Astrocyte (in vitro differentiated cells and primary cell): ENCODE measurements around the gene EFNB2. TPM values are rescaled to one million over a fixed set of nuclear protein-coding genes. Genes with fewer than 3 reads are reported as not detected.

Source experiments
- DNase-seq: peaks from one replicate; pipeline ENCODE4 v3.0.0-alpha.2; 2010; ENCODE audit warnings: low read depth
- FAIRE-seq: peaks from 2 replicates; lab custom pipeline; 2011; peaks lifted over from hg19 to GRCh38; lab: Jason Lieb, UNC
- H2AFZ ChIP-seq: 2 replicates; pipeline ENCODE4 v1.6.0; 2012; ENCODE audit warnings: low read depth, low read length, inconsistent platforms
- H3K27ac ChIP-seq: 2 replicates; pipeline ENCODE4 v1.5.1; 2011; ENCODE audit warnings: low read depth, low read length, inconsistent platforms
- H3K27me3 ChIP-seq: 2 replicates; pipeline ENCODE4 v1.6.0; 2011; ENCODE audit warnings: low read length, inconsistent platforms; ENCODE audit not compliant: insufficient read depth
- H3K36me3 ChIP-seq: 2 replicates; pipeline ENCODE4 v1.5.1; 2011; ENCODE audit warnings: low read length, inconsistent platforms; ENCODE audit not compliant: insufficient read depth
- H3K4me1 ChIP-seq: 2 replicates; pipeline ENCODE4 v1.5.1; 2011; ENCODE audit warnings: low read length, inconsistent platforms; ENCODE audit not compliant: insufficient read depth
- H3K4me2 ChIP-seq: 2 replicates; pipeline ENCODE4 v1.6.0; 2012; ENCODE audit warnings: low read length, inconsistent platforms
- H3K4me3 ChIP-seq: 2 replicates; pipeline ENCODE4 v1.5.1; 2011; ENCODE audit warnings: low read depth, mild to moderate bottlenecking, low read length, inconsistent platforms; ENCODE audit not compliant: insufficient read depth
- H3K79me2 ChIP-seq: 2 replicates; pipeline ENCODE4 v1.6.0; 2012; ENCODE audit warnings: mild to moderate bottlenecking, low read length, inconsistent platforms; ENCODE audit not compliant: insufficient read depth
- H3K9ac ChIP-seq: 2 replicates; pipeline ENCODE4 v1.6.0; 2012; ENCODE audit warnings: mild to moderate bottlenecking, low read length, inconsistent platforms
- H3K9me3 ChIP-seq: 2 replicates; pipeline ENCODE4 v1.5.1; 2012; ENCODE audit warnings: low read depth, mild to moderate bottlenecking, low read length, inconsistent platforms; ENCODE audit not compliant: insufficient read depth
- H4K20me1 ChIP-seq: 2 replicates; pipeline ENCODE4 v1.6.0; 2012; ENCODE audit warnings: low read length, inconsistent platforms; ENCODE audit not compliant: insufficient read depth
- H3K27ac Mint-ChIP-seq: one replicate; pipeline ENCODE4 v1.8.0; 2021; ENCODE audit warnings: mild to moderate bottlenecking, mixed read lengths; ENCODE audit not compliant: unreplicated experiment
- H3K27me3 Mint-ChIP-seq: one replicate; pipeline ENCODE4 v1.8.0; 2021; ENCODE audit warnings: low read depth, mixed read lengths; ENCODE audit not compliant: unreplicated experiment
- H3K36me3 Mint-ChIP-seq: one replicate; pipeline ENCODE4 v1.8.0; 2021; ENCODE audit warnings: low read depth, mixed read lengths; ENCODE audit not compliant: unreplicated experiment
- H3K4me1 Mint-ChIP-seq: one replicate; pipeline ENCODE4 v1.8.0; 2021; ENCODE audit warnings: low read depth, mixed read lengths; ENCODE audit not compliant: unreplicated experiment
- H3K4me3 Mint-ChIP-seq: one replicate; pipeline ENCODE4 v1.8.0; 2021; ENCODE audit warnings: mild to moderate bottlenecking, moderate library complexity, mixed read lengths; ENCODE audit not compliant: unreplicated experiment
- H3K9me3 Mint-ChIP-seq: one replicate; pipeline ENCODE4 v1.8.0; 2021; ENCODE audit warnings: mild to moderate bottlenecking, mixed read lengths; ENCODE audit not compliant: unreplicated experiment
- CTCF ChIP-seq: IDR thresholded peaks from 2 replicates; pipeline ENCODE4 v1.5.1; 2011; ENCODE audit warnings: low read depth, mild to moderate bottlenecking, inconsistent platforms, low read length, moderate library complexity; ENCODE audit not compliant: insufficient read depth
- EZH2 ChIP-seq: IDR thresholded peaks from 2 replicates; pipeline ENCODE4 v1.6.1; 2012; ENCODE audit warnings: mild to moderate bottlenecking, low read length, inconsistent platforms; ENCODE audit not compliant: insufficient read depth
- total RNA-seq: library from RNA; stranded (reverse); gene quantifications from 2 replicates; pipeline ENCODE4 v1.2.1, GENCODE V29; 2021

Gene EFNB2
- total RNA-seq, 1 donor from 2014 or later, result 93.2 TPM

- H3K79me2 ChIP-seq, result peaks cover 99% of the 10 kb centered on the region
- H3K27me3 ChIP-seq, result no peaks in the 10 kb centered on the region
- peaks cover 36% of the 10 kb centered on the region for H3K36me3 ChIP-seq
- Mint-ChIP-seq H3K27me3 (no peaks in the 10 kb centered on the region), H3K4me1 (peaks cover 24% of the 10 kb centered on the region), H3K9me3 (no peaks in the 10 kb centered on the region), H3K36me3 (peaks cover 15% of the 10 kb centered on the region), H3K4me3 (no peak overlapping the region), H3K27ac (no peak overlapping the region)
- H3K4me1 ChIP-seq, result peaks cover 7% of the 10 kb centered on the region
- H3K4me3 ChIP-seq, result no peak overlapping the region
- no peak overlapping the region for H2AFZ ChIP-seq
- TF ChIP-seq EZH2 (no peak), CTCF (no peak)
- FAIRE-seq, result no peak
- H4K20me1 ChIP-seq, result peaks cover 63% of the 10 kb centered on the region
- H3K9ac ChIP-seq, result no peak overlapping the region
- H3K4me2 ChIP-seq, result no peak overlapping the region
- no peak for DNase-seq
- no peak overlapping the region for H3K27ac ChIP-seq
- no peaks in the 10 kb centered on the region for H3K9me3 ChIP-seq
Measured at GRCh38 chr13:106558527-106558926, 23.1 kb upstream of the EFNB2 start.

- peaks cover 19% of the 10 kb centered on the region for H3K36me3 Mint-ChIP-seq
- no peaks in the 10 kb centered on the region for H3K9me3 ChIP-seq
Measured at GRCh38 chr13:106555631-106556328, 20.3 kb upstream of the EFNB2 start.

More at GRCh38 chr13:106555631-106556328, 20.3 kb upstream of the EFNB2 start:
- Histone ChIP-seq H3K4me2 (peak overlapping the region; percentile 2), H3K9ac (no peak overlapping the region), H4K20me1 (peaks cover 53% of the 10 kb centered on the region), H3K79me2 (peaks cover 99% of the 10 kb centered on the region), H3K4me3 (no peak overlapping the region), H3K36me3 (peaks cover 45% of the 10 kb centered on the region), H3K27me3 (no peaks in the 10 kb centered on the region), H3K4me1 (no peaks in the 10 kb centered on the region), H2AFZ (no peak overlapping the region), H3K27ac (no peak overlapping the region)
- FAIRE-seq (no peak), DNase-seq (peak; percentile 39)
- no peaks in the 10 kb centered on the region for H3K27me3 Mint-ChIP-seq
- H3K9me3 Mint-ChIP-seq, result no peaks in the 10 kb centered on the region
- H3K4me1 Mint-ChIP-seq, result peaks cover 8% of the 10 kb centered on the region
- TF ChIP-seq EZH2, result no peak
- TF ChIP-seq CTCF, result no peak
- H3K4me3 Mint-ChIP-seq, result no peak overlapping the region
- no peak overlapping the region for H3K27ac Mint-ChIP-seq
